ENCODE measurements around the gene PTX3.

Gene PTX3

DNA sequence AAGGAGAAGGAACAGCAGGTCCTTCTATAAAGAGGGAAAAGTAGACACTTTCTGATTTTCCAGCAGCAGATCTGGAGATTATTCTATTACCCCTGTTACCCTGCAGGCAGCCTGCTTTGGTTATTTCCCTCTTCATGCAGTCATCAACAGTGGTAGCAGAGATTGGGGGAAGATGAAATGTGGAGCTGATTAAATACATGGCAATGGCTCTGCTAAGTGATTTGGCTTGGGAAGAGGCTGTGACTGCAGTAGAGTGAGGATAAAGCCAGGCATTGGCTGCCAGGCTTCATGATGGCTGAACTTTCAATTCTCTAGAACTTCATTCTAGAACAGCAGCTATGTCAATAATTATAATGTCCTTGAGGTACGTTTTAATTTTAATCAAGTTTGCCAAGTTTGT is 29.1 kb downstream of the PTX3 start:
- no peak for DNase-seq (ENCODE audit: low read depth, low spot score)
- no peak overlapping the region for H3K4me3 ChIP-seq (ENCODE audit: low read length)

DNA sequence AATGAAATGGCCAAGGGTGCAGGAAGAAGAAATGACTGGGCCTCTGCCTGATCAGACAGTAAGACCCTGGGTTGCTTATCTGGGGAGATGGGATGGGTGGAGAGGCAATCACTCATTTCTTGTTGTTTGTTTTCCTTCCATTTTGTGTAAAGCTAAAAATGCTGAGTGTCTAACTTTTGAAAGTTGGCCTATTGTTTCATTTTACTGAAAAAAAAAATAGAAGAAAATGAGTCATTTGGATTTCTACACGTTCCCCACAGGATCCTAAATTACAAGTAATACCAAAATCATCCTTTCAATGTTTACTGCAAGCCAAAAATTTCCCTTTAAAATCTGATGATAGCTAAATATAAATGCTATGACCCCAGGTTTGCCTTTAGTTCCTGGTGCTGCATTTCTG is 30.6 kb downstream of the PTX3 start:
- no peak overlapping the region for H3K4me3 ChIP-seq (ENCODE audit: low read length)
- no peak for DNase-seq (ENCODE audit: low read depth, low spot score)

DNA sequence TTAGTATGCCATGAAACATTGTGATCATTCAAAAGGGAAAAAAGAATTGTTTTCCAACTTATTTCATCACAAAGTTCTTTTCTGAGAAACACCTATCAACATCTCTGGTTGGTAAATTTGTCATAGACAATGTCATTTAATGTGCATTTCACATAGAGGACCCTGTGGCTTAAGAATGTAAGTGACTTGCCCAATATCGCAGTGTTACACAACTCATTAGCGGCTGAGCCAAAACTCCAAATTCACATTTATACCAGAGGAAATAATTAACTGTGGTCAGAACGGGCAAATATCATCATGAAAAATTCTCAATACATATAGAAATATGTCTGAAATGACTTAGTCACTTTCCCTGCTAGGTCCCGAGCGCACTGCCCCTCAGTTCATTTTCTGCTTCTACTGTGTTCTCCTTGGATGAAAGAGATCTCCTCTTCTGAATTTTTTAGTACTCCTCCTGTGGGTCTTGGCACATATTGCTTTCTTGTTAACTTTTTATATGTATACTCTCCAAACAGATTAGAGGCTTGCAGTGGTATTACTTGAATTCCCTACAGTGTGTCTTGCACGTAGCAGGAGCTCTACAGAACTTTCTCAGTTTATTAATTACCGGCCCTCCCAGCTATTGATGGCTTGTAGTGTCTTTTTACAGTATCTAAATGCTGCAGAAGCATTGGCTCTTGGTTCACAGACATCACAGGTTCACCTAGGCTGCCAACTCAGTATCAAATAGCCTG is 33.1 kb downstream of the PTX3 start:
- no peak overlapping the region for H3K4me3 ChIP-seq (ENCODE audit: low read length)
- DNase-seq (ENCODE audit: low read depth, low spot score) = no peak

DNA sequence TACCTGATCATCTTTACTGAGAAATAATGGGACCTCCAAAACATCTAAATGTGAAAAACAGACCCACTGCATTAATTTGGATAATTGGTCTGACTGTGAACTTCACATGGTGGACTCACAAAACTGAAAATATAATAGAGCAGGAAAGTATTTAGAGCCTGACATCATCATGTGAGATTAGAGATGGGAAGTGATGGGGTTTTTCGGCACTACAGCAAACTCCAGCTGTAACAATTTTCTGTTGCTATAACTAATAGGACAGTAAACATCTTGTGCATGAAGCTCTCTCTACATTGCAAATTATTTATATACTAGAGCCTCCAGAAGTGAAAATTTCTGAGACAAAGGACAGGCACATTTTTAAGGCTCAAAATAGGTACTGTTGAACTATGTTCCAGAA is 34.4 kb downstream of the PTX3 start:
- no peak for DNase-seq (ENCODE audit: low read depth, low spot score)
- H3K4me3 ChIP-seq (ENCODE audit: low read length) = no peak overlapping the region

DNA sequence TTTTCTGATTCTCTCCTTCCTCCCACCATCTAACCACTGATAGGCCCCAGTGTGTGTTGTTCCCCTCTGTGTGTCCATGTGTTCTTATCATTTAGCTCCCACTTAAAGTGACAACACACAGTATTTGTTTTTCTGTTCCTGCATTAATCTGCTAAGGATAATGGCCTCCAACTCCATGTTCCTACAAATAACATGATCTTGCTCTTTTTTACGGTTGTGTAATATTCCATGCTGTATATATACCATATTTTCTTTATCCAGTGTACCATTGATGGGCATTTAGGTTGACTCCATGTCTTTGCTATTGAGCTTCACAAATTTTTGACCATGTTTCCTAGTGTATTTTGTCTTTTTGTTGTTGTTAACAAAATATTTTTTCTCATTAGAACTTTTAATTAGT is 36.0 kb downstream of the PTX3 start:
- no peak for DNase-seq (ENCODE audit: low read depth, low spot score)
- H3K4me3 ChIP-seq (ENCODE audit: low read length) = no peak overlapping the region

DNA sequence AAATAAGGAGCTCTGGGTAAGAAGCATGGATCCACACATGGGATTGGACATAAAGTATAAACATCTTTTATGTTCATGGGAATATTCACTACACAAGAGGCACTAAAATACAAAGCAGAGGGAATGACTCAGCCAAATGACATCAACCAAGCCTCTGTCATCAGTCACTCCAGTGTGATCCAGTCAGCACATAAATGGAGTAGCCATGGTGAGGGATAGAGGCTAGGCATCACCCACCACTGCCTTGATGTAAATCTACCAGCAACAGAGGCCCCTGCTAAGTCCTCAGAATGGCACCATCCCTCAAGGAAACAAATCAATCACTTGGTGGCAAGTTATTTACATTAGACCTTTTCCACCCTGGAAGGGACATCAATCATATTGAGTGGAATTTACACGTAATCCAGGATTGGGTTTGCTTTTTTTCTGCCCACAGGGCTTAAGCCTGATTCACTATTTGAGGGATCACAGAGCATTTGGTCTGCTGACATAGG is 39.3 kb downstream of the PTX3 start:
- H3K4me3 ChIP-seq (ENCODE audit: low read length) = no peak overlapping the region
- no peak for DNase-seq (ENCODE audit: low read depth, low spot score)

DNA sequence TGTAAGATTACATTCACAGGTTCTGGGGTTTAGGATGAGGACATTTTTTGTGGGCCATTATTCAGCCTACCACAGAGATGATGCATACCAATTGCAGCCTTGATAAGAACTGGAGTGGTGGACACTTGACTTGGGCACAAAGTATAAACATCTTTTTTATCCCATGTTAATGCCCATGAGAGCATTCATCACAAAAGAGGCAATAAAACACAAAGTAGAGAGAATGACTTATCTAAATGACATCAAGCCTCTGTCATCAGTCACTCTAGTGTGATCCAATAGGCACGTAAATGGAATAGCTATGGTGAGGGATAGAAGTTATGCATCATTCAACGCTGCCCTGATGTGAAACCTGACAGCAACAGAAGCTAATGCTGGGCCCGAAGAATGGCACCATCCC is 40.8 kb downstream of the PTX3 start:
- no peak overlapping the region for H3K4me3 ChIP-seq (ENCODE audit: low read length)
- DNase-seq (ENCODE audit: low read depth, low spot score) = no peak

DNA sequence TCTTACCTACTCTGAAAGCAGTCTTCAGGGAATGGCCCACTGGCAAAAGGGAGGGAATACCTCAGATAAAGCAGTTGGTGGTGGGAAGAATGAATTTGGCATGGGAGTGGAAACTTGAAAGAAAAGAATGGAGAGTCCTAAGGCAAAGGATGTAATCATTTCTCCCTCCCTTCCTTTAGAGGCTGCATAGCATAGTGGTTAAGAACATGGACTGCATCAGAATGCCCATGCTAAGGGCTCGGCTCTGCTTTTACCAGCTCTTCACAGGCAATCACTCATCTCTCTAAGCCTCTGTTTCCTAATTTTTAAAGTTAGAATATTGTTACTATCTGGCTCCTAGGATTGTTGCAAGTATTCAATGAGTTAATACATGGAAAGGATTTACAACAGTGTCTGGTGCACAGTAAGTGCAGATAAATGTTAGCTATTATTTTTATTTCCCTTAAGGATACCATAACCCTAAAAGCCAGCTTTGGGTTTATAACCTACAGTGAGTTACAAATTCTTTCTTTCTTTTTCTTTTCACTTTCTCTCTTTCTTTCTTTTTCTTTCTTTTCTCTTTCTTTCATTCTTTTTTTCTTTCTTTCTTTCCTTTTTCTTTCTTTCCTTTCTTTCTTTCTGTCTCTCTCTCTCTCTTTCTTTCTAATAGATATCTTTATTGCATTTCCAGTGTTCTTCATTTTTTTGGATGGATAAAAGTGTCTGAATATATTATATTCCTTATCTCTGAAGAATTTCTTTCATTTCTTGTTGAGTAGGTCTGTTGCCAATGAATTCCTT is 43.0 kb downstream of the PTX3 start:
- no peak overlapping the region for H3K4me3 ChIP-seq (ENCODE audit: low read length)
- DNase-seq (ENCODE audit: low read depth, low spot score) = no peak

DNA sequence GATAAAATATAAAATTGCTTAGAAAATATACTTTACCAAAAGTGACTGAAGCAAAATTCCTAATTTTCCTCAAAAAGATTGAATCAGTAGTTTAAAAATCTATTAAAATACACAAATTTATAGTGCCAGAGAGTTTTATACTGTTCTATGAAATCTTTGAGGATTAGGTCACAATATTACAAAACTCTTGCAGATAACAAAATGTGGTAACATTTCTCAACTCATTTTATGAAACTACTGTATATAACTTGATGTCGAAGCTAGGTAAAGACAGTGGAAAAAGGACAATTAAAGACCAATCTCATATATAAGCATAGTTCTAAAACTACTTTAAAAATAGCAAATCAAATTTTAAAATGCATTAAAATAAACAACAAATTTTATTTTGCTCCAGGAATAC is 50.7 kb downstream of the PTX3 start:
- no peak overlapping the region for H3K4me3 ChIP-seq (ENCODE audit: low read length)
- no peak for DNase-seq (ENCODE audit: low read depth, low spot score)

DNA sequence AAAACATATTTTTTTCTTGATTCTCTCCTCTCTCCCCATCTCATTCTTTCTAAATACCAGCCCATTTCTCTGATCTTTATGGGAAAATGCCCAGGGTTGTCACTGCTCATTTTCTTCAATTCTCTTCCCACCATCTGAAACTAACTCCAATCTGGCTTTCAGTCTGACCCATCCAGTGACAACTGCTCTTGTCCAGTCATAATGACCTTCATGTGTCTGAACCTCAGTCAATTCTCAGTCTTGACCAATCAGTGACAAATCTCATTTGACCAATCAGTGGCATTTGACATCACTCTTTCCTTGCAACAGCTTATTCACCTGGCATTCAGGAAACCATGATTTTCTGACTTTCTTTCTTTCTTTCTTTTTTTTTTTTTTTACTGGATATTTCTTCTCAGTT is 51.5 kb downstream of the PTX3 start:
- no peak for DNase-seq (ENCODE audit: low read depth, low spot score)
- no peak overlapping the region for H3K4me3 ChIP-seq (ENCODE audit: low read length)

DNA sequence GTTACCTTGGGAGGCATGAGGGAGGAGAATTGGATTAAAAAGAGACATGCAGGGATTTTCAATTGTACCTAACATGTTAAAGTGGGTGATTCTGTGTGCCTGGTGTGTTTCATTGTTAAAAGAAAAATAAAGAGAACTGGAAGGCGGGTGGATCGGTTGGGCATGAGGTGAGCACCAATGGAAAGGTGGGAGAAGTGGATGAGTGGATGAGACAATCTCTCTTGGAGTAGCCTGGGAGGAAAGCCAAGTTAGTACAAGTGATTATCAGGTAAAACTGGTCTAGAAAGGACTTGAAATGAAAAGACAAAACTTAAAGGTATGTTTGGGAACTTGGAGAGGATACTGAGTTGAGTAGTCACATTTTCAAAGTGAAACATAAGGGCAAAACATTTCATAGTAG is 54.5 kb downstream of the PTX3 start:
- DNase-seq (ENCODE audit: low read depth, low spot score) = no peak
- H3K4me3 ChIP-seq (ENCODE audit: low read length) = no peak overlapping the region

All from Jurkat, Clone E6-1 (cell line).